ENCODE data around the gene CERS6. TPM values are rescaled to one million over a fixed set of nuclear protein-coding genes. Genes with fewer than 3 reads are reported as not detected.

CERS6 gene
- total RNA-seq, 4 donors from 2014 or later = 42.3 to 62.1 (median 50.6) TPM

DNA sequence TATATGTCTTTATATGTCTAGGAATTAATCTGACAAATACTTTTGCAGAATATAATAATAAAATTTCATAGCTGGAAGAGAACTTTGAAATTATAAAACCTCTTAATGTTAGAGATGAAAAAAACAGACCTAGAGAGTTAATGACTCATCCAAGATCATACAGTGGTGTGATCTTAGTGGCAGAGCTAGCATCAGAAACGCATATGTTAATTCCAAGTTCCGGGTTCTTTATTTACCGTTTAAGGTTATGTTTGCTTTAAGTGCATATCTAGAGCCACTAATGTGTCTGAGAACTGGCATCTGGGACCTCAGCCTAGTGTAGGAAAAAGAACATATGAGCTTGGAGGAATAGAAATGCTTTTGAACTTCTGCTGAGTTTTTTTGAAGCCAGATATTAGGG is 24.3 kb downstream of the CERS6 start:
- intact Hi-C loops (cut with DNase I; ENCODE audit: low total_unique reads) = no loop called here
- no peak for TF ChIP-seq POLR2A (IDR thresholded peaks at IDR 0.05)
- TF ChIP-seq POLR2AphosphoS5 (IDR thresholded peaks at IDR 0.05) = no peak
- TF ChIP-seq, protein P1, sequence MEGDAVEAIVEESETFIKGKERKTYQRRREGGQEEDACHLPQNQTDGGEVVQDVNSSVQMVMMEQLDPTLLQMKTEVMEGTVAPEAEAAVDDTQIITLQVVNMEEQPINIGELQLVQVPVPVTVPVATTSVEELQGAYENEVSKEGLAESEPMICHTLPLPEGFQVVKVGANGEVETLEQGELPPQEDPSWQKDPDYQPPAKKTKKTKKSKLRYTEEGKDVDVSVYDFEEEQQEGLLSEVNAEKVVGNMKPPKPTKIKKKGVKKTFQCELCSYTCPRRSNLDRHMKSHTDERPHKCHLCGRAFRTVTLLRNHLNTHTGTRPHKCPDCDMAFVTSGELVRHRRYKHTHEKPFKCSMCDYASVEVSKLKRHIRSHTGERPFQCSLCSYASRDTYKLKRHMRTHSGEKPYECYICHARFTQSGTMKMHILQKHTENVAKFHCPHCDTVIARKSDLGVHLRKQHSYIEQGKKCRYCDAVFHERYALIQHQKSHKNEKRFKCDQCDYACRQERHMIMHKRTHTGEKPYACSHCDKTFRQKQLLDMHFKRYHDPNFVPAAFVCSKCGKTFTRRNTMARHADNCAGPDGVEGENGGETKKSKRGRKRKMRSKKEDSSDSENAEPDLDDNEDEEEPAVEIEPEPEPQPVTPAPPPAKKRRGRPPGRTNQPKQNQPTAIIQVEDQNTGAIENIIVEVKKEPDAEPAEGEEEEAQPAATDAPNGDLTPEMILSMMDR (IDR thresholded peaks at IDR 0.05) = no peak
- TF ChIP-seq EP300 (IDR thresholded peaks at IDR 0.05; ENCODE audit: low read depth) = no peak

DNA sequence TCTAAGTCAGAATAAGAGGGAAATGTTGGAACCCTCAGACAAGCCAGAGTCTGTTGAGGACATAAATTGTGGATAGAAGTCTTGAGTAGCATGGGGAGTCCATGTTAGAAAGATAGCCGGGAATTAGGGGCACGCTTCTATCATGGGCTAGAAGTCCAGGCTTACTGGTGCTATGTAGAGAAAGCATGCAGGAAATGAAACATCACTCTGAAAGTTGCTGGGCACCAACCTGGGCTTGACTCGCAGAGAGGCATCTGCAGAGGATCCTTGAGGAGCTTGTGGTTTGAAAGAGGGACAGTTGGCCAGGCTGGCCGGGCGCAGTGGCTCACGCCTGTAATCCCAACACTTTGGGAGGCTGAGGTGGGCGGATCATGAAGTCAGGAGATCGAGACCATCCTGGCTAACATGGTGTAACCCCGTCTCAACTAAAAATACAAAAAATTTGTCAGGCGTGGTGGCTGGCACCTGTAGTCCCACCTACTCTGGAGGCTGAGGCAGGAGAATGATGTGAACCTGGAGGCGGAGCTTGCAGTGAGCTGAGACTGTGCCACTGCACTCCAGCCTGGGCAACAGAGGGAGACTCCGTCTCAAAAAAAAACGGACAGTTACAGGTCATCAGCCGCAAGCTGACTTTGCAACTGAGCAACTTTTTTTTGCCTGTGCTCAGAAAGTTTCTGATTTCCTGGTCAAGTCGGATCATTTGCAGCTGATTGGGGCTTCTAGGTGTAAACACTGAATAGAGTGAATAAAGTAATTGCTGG is 24.9 kb downstream of the CERS6 start:
- Histone ChIP-seq H3K9me3 (no peaks in the 10 kb centered on the region), H3K36me3 (no peaks in the 10 kb centered on the region), H3K27me3 (no peaks in the 10 kb centered on the region), H3K4me1 (peaks cover 6 to 40% (median 23%) of the 10 kb centered on the region in 4 donors), H3K4me3 (no peak overlapping the region), H3K27ac (peak overlapping the region; percentile 44 to 77 (median 72))
- no peak for TF ChIP-seq POLR2A (IDR thresholded peaks at IDR 0.05)
- TF ChIP-seq EP300 (IDR thresholded peaks at IDR 0.05; ENCODE audit: low read depth) = no peak
- TF ChIP-seq, protein P1 (IDR thresholded peaks at IDR 0.05) = no peak
- no peak for TF ChIP-seq POLR2AphosphoS5 (IDR thresholded peaks at IDR 0.05)
- WGBS, 2 donors (ENCODE audit: low coverage in 1 of 2) = 72 to 85% methylated on average over 11 to 15 of the region's 15 CpGs
- in situ Hi-C loops (cut with MboI; ENCODE audit: low pct_ligation_motif_present in 1 of 4, low pct_unique_long_range_greater_than_20kb in 1 of 4, low sequenced_read_pairs in 3 of 4) = no loop called here
- DNase-seq = no peak
- intact Hi-C loops (cut with DNase I; ENCODE audit: low total_unique reads) = no loop called here

More for the DNA sequence above, 24.3 kb downstream of the CERS6 start:
- DNase-seq = no peak
- in situ Hi-C loops (cut with MboI; ENCODE audit: low pct_ligation_motif_present in 1 of 4, low pct_unique_long_range_greater_than_20kb in 1 of 4, low sequenced_read_pairs in 3 of 4) = no loop called here
- no peaks in the 10 kb centered on the region for H3K36me3 ChIP-seq
- no peaks in the 10 kb centered on the region for H3K27me3 ChIP-seq
- no peaks in the 10 kb centered on the region for H3K9me3 ChIP-seq
- 46 to 51% methylated on average over 3 of the region's 3 CpGs for WGBS, 2 donors (ENCODE audit: low coverage in 1 of 2)
- H3K4me1 ChIP-seq = peaks cover 6 to 45% (median 26%) of the 10 kb centered on the region in 4 donors
- no peak overlapping the region for H3K4me3 ChIP-seq
- H3K27ac ChIP-seq = peak overlapping the region; percentile 47 to 77 (median 72)

DNA sequence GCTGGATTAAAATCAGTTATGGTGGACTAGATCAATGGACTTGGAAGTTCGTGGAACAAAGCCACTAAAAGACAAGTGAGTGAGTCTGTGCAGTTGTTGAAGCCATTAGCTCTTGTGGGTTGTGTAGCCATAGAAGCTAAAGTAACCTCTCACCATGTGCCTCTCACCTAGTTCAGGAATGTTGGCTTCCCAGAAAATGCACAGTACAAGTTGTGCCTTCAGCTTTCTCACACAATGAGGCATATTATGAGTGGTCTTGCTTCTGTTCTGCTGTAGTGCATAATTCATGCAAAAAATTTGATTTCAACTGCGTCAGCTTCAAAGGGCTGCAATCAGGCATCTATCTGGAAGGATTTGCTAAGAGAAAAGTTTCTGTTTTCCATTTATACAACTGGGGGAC is 26.2 kb downstream of the CERS6 start:
- peaks cover 6 to 45% (median 24%) of the 10 kb centered on the region in 4 donors for H3K4me1 ChIP-seq
- no peak overlapping the region for H3K27ac ChIP-seq
- TF ChIP-seq, protein P1 (IDR thresholded peaks at IDR 0.05) = no peak
- TF ChIP-seq EP300 (IDR thresholded peaks at IDR 0.05; ENCODE audit: low read depth) (no peak), POLR2A (IDR thresholded peaks at IDR 0.05) (no peak), POLR2AphosphoS5 (IDR thresholded peaks at IDR 0.05) (no peak)
- H3K36me3 ChIP-seq = no peaks in the 10 kb centered on the region
- no peaks in the 10 kb centered on the region for H3K27me3 ChIP-seq
- in situ Hi-C loops (cut with MboI; ENCODE audit: low pct_ligation_motif_present in 1 of 4, low pct_unique_long_range_greater_than_20kb in 1 of 4, low sequenced_read_pairs in 3 of 4) = no loop called here
- no peak overlapping the region for H3K4me3 ChIP-seq
- DNase-seq = no peak
- 35 to 43% methylated on average over 1 to 2 of the region's 2 CpGs for WGBS, 2 donors (ENCODE audit: low coverage in 1 of 2)
- no peaks in the 10 kb centered on the region for H3K9me3 ChIP-seq
- intact Hi-C loops (cut with DNase I; ENCODE audit: low total_unique reads) = no loop called here

DNA sequence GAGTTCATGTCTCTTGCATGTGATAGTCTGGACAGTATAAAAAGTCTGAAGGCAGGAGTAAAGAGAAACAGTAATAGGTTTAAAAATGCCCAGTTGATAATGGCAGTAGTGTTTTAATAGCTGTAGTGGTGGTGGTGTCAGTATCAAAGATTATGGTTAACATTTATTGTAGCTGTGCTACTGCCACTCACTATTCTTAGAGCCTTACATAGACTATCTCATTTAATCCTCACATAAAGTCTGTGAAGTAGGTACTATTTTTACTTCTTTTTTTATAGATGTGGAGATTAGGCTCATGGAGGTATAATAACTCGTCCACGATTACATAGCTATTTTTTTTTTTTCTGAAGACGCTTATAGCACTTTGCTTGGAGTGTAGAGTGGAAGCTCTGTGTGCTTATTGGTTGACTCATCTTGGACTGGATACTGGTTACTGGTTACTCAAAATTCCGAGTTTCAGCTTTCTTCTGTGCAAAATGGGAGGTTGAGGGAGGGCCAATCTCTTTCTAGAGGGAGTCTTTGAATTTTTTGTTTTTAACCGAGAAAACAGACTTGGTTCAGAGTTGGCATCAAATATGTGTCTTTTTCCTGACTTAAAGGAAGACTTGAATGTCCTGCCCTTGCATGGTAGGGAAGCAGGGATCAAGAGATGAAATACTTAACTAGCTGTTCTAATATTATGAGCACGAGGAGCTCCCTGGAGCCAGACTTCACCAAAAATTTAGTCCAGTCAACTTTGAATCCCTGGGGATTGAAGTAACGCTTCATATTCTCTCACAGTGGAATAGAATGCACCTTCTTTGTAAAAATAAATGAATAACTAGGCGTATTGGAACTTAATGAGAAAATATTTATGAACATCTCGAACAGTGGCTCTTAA is 27.1 kb downstream of the CERS6 start:
- H3K4me3 ChIP-seq = no peak overlapping the region
- intact Hi-C loops (cut with DNase I; ENCODE audit: low total_unique reads) = no loop called here
- H3K27ac ChIP-seq = no peak overlapping the region
- in situ Hi-C loops (cut with MboI; ENCODE audit: low pct_ligation_motif_present in 1 of 4, low pct_unique_long_range_greater_than_20kb in 1 of 4, low sequenced_read_pairs in 3 of 4) = no loop called here
- whole genome bisulfite sequencing, 2 donors (ENCODE audit: low coverage in 1 of 2) = 66 to 75% methylated on average over 7 to 9 of the region's 9 CpGs
- peaks cover 6 to 42% (median 24%) of the 10 kb centered on the region in 4 donors for H3K4me1 ChIP-seq
- no peaks in the 10 kb centered on the region for H3K9me3 ChIP-seq
- TF ChIP-seq POLR2AphosphoS5 (IDR thresholded peaks at IDR 0.05) = no peak
- no peak for TF ChIP-seq POLR2A (IDR thresholded peaks at IDR 0.05)
- no peak for TF ChIP-seq EP300 (IDR thresholded peaks at IDR 0.05; ENCODE audit: low read depth)
- TF ChIP-seq, protein P1 (IDR thresholded peaks at IDR 0.05) = no peak
- no peaks in the 10 kb centered on the region for H3K36me3 ChIP-seq
- H3K27me3 ChIP-seq = no peaks in the 10 kb centered on the region
- no peak for DNase-seq

Measured in transverse colon (tissue), 4 donors.